GM19043 (cell line): ENCODE data around the gene NINJ2.

Experiments
- ATAC-seq: cut with Tn5 transposase; IDR thresholded peaks from one replicate; pipeline ENCODE4 v1.9.1; 2021; ENCODE audit warnings: low read depth; ENCODE audit not compliant: unreplicated experiment

NINJ2 gene

DNA sequence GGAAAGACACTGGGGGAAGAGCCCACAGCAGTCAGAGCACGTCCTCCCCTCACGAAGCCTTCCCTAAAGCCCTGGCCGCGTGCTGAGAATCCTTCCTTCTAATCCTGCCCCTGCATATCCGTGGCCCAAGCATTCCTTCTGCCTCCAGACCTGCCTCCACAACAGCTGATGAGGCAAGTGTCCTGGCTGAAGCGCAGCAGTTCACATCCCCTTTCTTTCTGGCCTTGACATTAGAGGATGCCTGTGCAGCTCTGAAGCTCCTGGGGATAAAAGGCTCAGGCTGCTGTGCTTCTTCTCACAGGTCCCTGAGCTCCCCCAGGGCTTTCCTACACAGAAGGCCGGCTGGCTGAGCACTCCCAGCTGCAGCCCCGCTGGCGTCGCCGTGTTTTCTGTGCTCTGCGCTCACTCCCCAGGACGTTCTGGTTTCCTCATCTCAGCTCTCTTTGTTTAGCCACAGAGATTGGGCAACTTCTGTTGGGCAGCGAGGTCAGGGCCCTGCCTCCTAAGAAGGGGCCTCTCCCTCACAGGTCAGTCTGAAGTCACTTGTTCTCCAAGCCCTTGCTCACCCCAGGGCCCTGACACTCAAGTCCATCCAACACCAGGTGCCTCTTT, 45.8 kb downstream of the NINJ2 start:
- ATAC-seq = no peak

DNA sequence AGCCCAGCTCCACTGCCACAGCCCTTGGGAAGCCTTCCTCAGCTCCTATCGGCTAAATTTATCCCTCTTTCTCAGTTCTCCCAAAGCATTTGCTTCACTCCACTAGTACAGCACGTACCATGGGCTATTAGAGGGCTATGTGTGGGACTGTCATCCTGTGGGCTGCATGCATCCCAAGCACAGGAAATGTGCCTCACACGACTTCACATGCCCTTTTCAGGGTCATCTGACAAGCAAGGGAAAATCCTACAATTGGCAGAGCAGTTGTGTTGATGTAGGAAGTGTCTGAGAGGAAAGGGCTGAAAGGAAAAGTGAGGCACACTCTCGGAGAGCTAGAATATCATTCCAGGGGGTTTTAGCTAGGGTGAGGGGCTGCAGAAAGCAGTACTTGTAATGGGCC, 47.6 kb downstream of the NINJ2 start:
- ATAC-seq = no peak

DNA sequence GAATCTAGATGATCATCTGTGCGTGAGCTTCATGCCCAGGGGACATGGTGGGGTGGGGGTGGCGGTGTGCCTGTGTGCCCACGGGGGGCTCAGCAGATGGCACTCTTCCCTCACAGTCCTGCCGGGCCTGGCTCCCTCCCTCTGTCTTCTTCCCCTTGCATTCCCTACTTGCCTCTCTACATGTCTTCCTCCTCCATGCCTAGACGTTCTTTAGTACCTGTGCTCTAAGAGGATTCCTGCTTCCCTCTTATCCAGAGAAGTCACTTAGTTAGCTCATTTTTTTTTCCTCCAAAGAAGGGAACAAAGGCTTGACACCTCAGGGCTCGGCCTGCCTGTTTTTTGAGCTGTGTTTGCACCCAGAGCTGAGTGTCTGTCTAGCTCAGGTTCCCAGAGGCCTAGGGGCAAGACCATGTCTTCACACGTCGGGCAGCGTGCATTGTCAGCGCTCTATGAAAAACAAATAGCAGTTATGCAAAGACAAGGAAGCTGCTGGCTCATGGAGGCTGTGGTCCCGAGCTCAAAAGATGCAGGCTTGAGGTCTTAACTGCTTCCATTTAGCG, 48.8 kb downstream of the NINJ2 start:
- ATAC-seq = no peak

DNA sequence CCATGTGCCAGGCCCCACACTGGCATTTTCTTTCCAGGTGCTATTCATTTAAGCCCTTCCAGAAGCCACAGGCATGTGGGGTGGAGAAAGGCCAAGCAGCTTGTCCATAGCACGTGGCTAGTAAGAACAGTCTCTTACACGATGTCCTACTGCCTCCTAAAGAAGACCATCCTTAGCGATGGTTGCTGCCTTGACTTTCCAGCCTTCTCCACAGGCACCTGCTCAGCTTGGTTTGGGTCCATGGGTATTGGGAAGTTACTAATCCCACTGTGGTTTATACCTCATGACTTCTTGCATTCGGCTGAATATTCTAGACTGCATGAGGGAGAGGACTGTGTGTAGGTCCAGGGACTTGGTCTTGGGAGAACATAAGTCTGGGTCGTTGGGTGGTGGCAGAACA, 49.2 kb downstream of the NINJ2 start:
- ATAC-seq = no peak

DNA sequence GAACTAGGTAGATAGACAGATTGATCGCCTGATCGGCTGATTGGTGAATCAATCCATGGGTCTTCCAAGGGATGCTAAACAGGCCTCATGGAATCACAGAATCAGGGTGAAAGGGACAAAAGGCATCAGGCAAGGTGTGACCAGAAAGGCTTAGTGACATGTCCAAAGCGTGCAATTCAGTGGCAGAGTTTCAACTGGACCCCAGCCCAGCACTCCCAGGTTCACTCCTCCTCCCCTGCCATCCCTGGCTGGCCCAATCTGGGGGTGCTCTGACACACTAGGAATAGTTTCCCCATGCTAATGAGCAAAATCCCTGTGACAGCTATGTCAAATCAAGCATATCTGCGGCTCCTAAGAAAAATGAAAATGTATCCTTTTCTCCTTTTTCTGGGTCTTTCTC, 50.4 kb downstream of the NINJ2 start:
- no peak for ATAC-seq

DNA sequence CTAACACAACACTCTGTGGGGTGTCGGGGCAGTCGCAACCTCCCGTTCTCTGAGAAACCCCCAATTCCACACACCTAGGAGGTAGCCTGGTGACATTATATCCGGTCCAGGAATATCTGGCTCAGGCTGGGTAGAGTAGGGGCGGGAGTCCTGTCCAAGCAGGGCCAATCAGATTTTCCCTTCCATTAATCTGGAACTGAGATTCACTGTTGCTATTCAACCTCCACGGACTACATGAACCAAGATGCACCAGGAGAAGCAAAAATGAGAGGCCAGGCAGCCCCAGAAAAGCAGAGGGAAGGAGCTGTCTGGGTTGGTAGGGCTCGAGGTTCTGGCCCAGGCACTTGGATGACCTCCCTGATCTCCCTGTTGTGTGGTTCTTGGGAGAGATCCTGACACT, 51.0 kb downstream of the NINJ2 start:
- no peak for ATAC-seq

DNA sequence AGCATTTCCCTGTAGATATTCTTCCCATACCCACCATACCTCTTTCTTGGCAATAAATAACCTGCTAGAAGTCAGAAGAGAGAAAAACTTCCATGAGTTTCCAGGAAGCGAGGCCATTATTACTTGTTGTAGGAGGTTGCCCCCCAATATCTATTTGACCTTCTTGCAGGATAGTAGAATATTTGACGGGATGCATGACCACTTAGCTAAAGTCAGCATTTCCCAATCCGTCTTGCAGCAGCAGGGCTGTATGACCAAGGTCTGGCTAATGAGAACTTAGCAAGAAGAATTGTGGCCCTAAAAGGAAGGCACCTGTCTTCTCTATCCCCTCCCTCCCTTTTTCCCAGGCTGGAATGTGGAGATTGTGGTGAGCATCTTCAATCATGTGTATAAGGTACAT, 51.5 kb downstream of the NINJ2 start:
- ATAC-seq = no peak

DNA sequence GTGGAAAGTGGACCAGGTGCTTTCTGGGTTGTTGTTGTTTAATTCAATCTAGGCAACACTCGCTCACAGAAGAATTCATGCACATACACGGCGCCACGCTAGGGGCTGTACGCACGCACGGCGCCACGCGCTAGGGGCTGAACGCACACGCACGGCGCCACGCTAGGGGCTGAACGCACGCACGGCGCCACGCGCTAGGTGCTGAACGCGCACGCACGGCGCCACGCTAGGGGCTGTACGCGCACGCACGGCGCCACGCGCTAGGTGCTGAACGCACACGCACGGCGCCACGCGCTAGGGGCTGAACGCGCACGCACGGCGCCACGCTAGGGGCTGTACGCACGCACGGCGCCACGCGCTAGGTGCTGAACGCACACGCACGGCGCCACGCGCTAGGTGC, 54.3 kb downstream of the NINJ2 start:
- ATAC-seq = no peak

DNA sequence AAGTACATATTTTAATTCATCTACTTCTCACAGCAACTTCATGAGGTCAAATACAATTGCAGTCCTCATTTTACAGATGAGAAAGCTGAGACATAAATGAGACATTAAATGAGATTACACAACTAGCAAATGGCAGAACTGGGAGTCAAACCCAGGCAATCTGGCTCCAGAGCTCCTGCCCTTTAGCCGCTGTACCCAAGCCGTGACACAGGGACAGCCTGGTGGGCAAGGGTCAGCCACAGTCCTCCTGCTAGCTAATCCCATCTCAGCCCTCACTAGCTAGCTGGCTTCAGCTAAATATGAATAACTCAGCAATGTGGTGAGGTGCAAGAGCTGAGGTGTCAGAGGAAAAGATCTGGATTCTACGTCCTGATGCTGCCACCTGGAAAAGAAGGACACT, 54.8 kb downstream of the NINJ2 start:
- no peak for ATAC-seq

DNA sequence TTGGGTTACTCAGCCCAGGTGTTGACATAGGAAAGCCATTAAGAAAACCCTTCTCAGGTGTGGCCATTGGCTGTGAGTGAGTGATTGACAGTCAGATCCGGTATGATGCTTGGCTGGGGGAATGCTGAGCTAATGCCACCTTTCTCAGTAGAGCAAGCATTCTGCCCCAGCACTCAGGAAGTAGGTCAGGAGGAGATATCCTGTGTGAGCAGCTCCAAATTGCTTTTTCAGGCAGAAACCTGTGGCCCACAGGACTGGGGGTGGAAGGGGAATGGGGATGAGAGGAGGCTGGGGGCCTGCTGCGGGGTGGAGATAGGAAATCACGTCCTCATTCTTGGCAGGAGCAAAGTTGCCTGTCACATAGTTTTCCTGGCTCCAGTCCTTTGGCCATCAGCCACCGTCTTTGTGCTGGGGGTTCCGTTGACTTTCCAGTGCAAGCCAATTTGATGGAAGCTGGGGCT, 55.7 kb downstream of the NINJ2 start:
- no peak for ATAC-seq

DNA sequence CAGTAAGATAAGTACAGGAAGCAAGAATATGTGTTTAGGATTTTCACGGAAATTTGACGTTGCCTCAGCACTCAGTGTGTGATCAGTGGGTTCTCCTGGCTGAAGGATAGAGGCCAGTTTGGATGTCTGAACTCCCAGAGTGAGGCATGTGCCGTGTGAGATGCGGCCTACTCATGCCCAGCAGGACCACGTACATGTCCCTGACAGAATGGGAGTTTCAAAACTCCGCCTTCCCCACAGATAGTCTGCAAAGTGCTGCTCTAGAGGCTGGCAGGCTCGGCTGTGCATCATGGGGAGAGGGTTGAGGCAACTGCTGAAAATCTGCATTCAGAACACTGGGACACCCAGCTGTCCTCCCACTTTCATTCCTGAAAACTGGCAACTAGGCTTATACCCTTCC, 58.3 kb downstream of the NINJ2 start:
- ATAC-seq = no peak

DNA sequence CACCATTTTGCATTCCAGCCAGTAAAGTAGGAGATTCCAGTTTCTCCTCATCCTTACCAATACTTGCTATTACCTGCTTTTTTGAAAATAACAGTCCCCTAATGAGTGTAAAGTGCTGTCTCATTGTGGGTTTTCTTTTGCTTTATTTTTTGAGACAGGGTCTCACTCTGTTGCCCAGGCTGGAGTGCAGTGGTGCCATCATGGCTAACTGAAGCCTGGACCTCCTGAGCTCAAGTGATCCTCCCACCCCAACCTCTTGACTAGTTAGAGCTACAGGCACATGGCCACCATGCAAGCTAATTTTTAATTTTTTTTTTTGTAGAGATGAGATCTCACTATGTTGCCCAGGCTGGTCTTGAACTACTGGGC, 60.6 kb downstream of the NINJ2 start:
- ATAC-seq = no peak

DNA sequence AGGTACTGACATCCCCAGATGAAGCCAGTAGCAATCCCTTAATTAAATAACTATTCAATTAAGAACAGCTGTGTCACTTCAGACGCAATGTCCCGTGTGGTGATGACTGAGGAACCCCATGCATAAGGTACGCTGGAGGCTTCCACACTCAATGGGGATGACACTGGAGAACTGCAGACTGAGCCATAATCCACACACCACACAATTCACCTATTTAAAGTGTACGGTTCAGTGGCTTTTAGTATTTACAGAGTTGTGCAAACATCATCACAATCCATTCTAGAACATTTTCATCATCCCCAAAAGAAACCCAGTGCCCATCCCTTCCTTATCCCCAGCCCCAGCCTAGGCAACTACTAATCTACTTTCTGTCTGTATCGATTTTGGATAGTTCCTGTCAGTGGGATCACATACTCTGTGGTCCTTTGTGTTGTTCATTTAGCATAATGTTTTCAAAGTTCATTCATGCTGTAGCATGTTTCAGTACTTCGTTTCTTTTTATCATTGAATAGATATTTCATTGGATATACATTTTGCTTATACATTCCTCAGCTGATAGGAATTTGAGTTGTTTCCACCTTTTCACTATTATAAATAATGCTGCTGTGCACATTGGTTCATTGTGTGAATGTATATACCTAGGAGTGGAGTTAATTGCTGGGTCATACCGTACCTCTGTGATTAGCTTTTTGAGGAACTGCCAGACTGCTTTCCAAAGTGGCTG, 61.1 kb downstream of the NINJ2 start:
- ATAC-seq = no peak

DNA sequence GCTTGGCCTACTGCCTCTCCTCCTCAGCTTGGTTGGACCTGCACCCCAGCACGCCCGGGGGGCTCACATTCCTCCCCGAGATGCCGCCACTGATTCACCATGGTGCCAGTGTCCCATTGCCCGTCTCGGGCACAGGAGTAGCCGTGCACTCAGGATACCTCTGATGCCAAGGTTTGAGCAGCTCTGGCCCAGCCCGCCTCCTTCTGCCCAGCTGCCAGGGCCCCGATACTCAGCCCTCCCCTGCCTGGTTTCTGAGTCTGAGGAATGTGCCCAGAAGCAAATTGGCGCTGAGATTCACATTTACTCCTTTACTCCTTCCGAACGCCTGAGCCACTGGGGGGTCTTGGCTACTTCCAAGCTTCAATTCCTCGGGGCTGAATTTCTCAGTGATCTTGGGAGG, 63.5 kb downstream of the NINJ2 start:
- ATAC-seq = no peak

DNA sequence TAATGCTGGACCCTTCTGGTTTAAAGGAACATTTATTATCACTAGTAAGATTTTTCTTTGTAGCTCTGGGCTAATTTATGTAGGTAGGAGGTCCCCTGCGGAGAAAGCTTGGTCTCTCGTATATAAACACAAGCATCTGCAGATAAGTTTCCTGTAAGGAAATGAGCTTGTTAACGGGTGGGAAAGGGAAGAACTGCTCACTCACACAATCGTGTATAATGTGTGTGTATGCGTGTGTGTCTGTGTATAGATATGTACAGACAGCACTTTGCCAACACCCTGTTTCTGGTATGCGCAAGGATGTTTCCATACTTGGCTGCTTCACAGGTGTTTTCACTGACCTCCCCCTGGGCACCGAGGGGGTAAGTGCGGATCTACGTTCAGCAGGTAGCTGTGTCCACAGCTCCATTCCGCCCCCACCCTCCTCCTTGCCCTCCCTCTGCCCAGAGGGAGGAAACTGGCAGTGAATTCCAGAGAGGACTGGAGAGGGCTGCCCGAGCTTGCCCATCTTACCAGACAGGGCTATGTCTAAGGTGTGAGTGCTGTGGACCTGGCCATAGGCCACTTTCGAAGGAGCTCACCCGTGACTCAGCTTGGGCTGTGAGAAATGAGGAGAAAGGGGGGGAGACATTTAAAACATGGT, 65.2 kb downstream of the NINJ2 start:
- ATAC-seq = no peak

DNA sequence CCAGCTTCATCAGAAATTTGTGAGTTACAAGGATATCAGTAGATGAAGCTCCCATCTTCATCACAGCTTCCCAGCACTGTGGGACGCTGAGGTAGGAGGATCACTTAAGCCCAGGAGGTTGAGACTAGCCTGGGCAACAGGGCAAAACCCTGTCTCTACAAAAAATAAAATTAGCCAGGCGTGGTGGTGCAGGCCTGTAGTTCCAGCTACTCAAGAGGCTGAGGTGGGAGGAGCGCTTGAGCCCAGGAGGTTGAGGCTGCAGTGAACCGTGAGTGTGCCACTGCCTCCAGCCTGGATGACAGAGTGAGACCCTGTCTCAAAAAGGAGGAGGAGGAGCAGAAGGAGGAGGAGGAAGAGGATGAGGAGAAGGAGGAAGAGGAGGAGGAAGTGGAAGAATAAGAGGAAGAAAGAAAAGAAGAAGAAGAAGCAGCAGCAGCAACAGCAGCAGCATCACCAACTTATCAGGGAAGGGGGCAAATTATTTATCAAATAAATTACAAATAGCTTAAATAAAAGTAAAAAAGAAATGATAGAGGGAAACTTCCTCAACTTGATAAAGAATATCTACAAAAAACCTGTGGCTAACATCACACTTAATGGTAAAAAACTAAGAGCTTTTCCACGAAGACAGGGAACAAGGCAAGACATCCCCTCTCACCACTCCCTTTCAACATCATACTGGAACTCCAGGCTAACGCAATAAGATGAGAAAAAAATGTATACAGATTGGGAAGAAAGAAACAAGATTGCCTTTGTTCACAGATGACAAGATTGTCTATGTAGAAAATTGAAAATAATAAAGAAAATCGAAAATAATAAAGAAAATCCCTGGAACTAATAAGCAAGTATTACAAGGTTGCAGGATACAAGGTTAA, 69.6 kb downstream of the NINJ2 start:
- ATAC-seq = no peak

DNA sequence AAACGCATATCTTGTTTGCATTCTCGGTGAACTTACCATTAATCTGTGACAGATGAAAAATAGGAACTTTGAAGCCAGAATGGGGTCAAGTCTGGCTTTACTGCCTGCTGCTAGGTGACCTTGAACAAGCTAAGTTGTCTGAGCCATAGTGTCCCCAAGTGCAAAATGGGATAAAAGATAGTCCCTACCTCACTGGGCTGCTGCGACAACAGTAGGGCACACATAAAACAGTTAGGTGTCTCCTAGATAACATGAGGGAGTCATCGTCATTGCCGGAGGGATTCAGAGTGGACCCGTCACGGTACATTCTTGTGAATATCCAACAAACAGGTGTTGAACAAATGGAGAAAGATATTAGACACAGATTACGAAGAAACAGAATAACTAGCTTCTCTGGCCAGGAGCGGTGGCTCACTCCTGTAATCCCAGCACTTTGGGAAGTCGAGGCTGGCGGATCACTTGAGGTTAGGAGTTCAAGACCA, 71.2 kb downstream of the NINJ2 start:
- ATAC-seq = no peak

DNA sequence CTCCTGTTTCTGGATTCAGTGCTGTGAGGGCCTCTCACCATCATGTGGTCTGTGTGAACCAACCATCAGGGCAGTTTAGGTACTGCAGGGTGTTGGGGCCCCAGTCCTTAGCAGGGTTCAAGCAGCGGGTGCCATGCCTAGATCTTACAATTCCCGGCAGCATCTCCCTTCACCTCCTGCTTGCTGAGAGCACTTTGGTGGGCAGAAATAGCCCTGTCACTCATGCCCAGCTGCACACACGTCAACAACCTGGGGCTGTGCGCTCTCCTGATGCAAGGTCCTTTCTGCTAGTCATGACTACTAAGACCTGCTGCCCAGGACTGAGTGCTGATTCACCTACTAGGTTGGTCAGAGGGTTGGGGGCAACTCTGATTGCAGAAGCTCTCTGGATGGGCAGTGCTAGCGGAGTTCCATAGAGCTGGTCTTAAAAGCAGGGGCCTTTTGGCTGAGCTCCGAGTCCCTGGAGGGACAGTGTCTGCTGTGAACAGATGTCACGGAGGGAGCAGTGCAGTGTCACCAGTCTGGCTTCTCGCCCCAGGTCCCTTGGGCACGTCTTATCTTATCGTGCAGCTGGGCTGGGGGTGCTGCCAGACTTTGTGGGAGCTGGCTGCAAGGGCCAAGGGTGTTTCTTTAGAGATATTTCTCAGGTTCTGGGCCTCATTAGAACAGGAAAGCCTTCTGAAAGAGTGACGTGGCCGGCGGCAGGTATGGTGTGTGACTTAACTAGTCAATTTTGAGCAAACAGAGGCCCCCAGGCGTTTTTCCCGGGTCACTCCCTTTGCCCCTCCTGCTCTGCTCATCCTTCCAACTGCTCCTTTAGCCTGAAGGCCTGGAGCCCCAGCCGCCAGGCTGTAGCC, 71.8 kb downstream of the NINJ2 start:
- ATAC-seq = no peak

DNA sequence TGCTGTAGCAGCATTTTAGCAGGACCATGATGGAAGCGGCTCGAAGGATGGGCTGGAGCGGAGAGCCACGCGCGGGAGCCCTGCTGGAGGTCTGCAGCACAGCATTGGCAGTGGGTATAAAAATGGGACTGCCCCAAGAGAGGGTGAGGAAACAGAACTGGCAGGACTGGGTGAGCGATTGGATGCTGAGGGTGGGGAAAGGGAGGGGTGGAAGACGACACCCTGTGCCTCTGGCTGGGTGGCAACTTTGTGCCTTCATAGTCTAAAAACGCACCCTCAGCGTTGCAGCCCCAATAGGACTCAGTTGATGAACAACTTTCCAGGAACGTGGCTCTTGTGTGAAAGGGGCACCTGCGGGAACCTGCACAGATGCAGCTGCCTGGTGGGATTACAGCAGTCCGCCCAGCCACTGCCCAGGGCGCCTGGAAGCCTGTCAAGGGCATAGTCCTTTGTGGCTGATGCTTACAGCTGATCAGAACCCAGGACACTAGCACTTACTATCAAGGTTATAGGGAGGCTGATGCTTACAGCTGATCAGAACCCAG, 73.0 kb downstream of the NINJ2 start:
- ATAC-seq = no peak
